Activated CD4-positive, alpha-beta T cell treated with anti-CD3 and anti-CD28 coated beads, Interleukin-2, Interleukin-4, amounts not matched to agents 100 ng/mL and 50 ng/mL, durations not matched to agents 16 hours and 8 hours (primary cell): ENCODE results near the gene RUNX3.
"Not testable (repeated sequence)": the region's sequence is repeated elsewhere in the genome, so short reads cannot be mapped to it uniquely, and the experiment has no call there.

Experiments
- DNase-seq: peaks from one replicate; pipeline ENCODE4 v3.0.0-alpha.2; 2020; ENCODE audit warnings: low spot score

Gene RUNX3

DNA sequence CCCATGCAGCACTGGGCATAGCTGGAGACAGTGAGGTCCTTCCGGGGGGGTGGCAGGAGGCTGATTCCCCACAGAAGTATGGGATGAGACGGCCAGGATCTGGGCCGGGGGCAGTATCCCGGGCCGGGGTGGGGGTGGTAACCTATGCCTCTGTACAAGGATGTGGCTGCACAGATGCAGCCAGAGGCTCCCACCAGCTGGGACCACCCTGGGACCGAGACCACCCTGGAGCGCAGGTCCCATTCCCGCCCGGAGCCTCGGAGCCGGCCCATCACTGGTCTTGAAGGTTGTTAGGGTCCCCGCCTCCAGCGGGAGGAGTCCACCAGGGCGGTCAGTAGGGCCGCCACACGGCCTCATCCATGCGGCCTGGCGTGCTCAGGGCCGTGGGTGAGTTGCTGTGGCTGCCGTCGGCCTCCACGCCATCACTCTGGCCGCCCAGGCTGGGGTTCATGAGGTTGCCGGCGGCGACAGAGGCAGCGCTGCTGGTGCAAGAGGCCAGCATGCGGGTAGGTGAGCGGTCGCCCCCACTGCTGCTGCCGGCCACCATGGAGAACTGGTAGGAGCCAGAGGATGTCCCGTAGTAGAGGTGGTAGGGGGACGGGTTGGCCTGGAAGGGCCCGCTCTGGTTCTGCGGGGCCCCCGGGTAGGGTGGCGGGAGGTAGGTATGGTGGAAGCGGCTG lies 28.1 kb downstream of the RUNX3 start:
- no peak for DNase-seq

GRCh38 chr1:24900985-24901781 lies 28.9 kb downstream of the RUNX3 start:
- DNase-seq, result no peak

DNA sequence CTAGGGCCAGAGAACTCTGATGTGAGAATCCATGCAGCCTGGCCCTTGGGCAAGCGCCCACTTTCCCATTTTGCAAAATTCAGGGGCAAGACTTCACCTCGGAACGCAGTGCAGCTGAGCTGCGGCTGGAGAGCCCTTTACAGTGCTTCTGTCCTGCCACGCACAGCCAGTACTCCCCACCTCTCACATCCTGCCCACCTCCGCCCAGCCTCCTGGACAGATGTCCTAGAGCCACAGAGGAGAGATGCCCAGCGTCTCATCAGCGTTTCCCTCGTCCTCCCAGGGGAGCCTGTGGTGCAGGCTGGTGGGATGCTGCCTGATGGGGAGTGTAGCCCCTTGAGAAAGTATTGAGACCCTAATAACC lies 29.6 kb downstream of the RUNX3 start:
- no peak for DNase-seq

DNA sequence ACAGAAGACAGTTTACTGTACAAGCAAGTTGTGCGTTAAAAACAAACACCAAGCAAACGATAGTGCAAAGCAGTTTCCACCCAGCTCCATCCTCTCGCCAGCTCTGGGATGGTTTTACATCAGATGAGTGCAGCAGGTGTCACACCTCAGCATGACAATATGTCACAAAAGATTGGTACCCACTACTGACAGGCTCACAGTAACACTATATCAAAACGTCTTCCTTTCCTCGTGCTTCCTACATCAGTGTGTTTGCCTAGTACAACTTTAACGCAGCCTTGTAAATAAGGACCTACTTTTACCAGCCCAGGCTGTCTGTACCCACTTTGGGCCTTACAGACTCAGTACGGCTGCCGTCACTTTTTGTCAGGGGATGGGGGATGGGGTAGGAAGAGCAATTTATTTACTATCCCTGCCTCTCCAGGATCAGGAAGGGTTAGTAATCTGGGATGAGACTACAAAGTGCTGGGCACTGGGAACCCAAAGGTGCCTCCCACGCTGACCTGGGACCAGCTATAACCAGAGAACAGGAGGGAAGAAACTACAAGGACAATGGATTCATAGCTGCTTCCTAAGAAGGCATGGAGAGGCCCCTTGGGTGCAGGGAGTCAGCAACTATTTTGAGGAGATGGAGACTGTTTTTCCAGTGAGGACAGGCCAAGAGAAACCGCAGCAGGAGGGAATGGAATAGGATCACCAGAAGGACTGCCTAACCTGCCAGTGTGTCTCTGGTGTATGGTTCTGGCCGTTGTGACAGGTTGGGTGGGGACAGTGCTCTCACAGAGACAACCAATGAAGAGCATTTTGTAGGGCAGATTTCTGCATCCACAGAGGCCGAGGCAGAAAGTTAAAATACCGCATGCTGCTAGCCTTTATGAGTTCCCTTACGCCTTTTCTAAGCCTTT lies 30.2 kb downstream of the RUNX3 start:
- no peak for DNase-seq

GRCh38 chr1:24898909-24899439 lies 31.1 kb downstream of the RUNX3 start:
- DNase-seq, result no peak

DNA sequence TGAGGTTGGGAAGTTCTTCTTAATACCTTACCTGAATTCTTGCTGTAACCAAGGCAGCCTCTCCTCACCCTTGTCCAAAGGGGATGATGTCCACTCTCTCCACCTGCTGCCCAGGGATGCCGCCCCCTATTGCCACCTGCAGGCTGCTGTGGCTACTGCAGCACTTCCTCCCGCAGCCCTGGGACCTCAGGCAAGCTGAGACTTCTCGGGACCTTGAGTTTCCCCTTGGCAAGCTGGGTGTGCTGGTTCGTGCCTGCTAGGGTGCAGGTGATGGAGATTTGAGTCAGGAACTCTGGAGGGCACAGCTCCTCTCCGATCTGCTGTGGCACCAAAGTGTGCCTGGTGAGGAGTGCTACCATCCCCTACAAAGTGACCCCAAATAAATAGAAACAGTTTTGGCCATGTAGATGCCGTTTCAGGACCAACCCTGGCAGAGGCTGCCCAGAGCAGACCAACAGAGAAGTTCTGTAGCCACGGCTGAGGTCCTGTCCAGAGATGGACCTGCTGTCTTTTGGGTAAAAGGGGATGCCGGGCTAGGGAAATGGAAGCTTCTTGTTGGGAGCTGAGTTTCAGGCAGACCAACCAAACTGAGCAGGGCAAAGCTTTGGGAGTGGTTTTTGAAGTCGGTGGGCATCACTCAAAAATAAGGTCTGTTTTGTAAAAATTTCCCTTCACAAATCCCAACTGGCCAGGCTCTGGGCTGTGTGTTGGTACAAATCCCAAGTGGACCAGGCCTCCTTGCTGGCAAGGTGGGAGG lies 31.7 kb downstream of the RUNX3 start:
- peak; percentile 54 for DNase-seq

DNA sequence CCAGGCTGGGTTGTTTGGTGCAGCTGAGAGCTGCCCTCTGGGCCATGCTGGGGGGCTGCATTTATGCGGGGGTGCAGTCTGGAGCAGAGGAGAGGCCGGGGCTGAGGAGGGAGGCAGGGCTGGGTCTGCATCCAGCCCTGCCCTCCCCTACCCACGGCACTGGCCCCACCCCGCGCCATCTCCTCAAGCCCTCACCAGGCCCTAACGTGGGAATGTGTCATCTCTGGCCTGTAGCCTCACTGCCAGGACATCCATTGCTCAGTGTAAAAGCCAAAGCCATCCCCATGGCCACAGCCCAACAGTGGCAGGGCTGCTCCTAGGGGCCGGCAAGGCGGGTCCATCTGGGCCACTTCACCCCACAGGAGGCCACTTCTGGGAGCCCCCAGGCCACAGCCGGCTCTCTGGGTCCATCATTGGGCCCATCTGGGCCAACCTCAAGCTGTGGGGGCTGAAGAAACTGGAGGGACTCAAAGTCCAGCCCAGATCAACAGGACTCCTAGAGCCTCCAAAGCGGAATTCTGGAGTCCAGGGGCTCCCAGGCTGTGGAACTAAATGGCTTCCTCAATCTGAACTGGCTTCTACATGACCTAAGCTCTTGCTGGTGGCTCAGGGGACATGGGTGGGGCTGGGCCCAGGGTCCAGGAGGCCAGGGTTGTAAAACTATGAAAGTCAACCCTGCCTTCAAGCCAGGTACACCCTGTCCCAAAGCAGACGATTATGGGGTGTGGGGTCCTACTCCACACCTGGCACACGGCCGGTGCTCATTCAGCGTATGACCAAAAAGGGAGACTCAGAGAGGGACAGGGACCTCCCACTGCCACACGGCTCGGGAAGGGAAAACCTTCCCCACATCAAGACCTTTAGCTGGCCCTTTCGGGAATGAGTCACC lies 32.6 kb downstream of the RUNX3 start:
- no peak for DNase-seq

DNA sequence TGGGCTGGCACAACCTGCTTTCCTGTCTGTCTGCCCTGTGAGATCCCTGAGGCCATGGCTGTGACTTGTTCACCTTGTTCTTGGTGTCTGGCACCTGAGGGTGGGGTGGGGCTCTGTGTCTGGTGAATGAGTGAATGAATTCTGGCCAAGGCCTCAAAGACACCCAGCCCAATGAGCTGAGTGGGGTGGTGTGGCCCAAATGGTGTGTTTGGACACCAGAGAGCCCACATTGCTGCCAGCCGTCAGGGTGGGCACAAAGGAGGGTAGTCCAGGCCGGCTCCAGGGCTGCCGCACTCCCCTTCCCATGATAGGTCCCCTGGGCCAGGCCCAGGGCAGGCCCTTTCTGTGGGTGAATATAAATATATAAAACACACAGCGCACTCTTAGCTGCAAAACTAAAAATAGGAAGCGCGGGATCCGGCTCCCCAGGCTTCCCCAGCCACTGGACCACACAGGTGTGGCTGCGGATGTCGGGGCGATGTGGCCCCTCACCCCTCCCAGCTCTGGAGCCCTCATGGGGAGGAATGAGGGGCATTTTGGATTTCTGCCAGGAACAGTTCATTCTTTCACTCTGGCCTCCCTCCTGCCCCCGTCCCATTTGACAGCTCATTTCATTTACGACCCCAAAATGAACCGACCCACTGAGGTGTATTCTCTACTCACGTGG lies 33.3 kb downstream of the RUNX3 start:
- no peak for DNase-seq

- no peak for DNase-seq
These were observed 33.9 kb downstream of the RUNX3 start for GRCh38 chr1:24896176-24896575.

DNA sequence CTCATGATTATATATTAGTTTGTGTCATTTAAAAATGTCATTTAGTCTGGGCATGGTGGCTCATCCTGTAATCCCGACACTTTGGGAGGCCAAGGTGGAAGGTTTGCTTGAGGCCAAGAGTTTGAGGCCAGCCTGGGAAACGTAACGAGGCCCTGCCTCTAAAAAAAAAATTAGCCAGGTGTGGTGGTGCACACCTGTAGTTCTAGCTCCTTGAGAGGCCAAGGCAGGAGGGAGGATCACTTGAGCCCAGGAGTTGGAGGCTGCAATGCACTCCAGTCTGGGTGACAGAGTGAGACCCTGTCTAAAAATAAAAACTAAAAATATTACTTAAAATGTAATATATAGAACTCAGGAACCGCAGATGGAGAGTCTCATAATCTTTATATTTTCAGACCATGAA lies 34.6 kb downstream of the RUNX3 start:
- no peak for DNase-seq

DNA sequence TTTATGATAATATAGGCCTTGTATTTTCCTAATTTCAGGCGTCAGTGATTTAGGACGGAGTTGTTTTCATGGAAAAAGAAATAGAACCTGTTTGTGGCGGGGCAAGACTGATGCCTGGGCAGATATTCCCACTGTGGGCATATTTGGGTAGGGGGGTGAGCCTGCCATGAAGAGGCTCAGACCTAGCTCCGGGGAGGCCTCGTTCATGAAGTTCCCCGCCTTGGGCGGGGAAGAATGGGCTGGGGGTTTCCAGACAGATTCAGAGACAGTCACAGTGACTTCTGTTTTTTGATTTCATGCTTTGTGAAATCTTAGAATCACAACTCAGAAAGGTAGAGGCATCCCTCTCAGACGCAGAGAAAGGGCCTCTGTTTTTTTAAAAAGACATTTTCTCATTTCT lies 36.1 kb downstream of the RUNX3 start:
- no peak for DNase-seq

- no peak for DNase-seq
These were observed 36.6 kb downstream of the RUNX3 start for GRCh38 chr1:24893431-24893830.

- DNase-seq, result no peak
These were observed 37.6 kb downstream of the RUNX3 start for GRCh38 chr1:24892188-24893153.

- DNase-seq, result not testable (repeated sequence)
These were observed 38.7 kb downstream of the RUNX3 start for GRCh38 chr1:24891367-24891766.

DNA sequence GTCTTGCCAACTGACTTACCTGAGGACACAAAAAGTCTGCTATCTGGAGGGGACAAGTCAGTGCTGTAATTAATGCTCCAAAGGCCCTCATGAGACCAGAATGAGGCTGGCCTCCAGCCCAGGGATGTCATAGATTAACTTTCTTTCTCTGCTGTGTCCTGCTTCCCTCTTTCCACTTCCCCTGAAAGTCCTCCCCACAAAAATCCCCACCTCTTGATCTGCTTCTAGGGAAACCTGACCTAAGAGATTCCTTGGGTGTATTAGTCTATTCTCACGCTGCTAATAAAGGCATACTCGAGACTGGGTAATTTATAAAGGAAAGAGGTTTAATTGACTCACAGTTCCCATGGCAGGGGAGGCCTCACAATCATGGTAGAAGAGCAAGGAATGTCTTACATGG lies 39.2 kb downstream of the RUNX3 start:
- no peak for DNase-seq

GRCh38 chr1:24888971-24889676 lies 41.0 kb downstream of the RUNX3 start:
- no peak for DNase-seq

- DNase-seq, result no peak
These were observed 41.8 kb downstream of the RUNX3 start for GRCh38 chr1:24888061-24888970.
